Kidney (tissue), 14 donors: ENCODE measurements around the gene CBFA2T3. TPM values are rescaled to one million over a fixed set of nuclear protein-coding genes. Genes with fewer than 3 reads are reported as not detected.

ENCODE experiments used
- DNase-seq, 5 donors: peaks; one replicate each; pipeline ENCODE4 v3.0.0-alpha.2; 2013 to 2020
- FAIRE-seq: peaks from 2 replicates; lab custom pipeline; 2012; peaks lifted over from hg19 to GRCh38; lab: Jason Lieb, UNC
- H3K27ac ChIP-seq, 2 donors: one replicate each; pipeline ENCODE4 v1.7.0; 2013; ENCODE audit warnings: low read depth in 2 of 2, low read length in 2 of 2, inconsistent platforms in 1 of 2
- H3K27me3 ChIP-seq: one replicate; pipeline ENCODE4 v1.7.1; 2013; ENCODE audit warnings: low read length, inconsistent platforms; ENCODE audit not compliant: control insufficient read depth, insufficient read depth
- H3K36me3 ChIP-seq, 3 donors: one replicate each; pipeline versions ENCODE4 v1.7.0 to v1.7.1; 2013; ENCODE audit warnings: low read length in 3 of 3, control low read depth in 1 of 3, inconsistent platforms in 1 of 3; ENCODE audit not compliant: insufficient read depth in 3 of 3, control insufficient read depth in 2 of 3
- H3K4me1 ChIP-seq, 3 donors: one replicate each; pipeline versions ENCODE4 v1.7.0 to v1.7.1; 2013; ENCODE audit warnings: low read length in 3 of 3, inconsistent platforms in 1 of 3, low read depth in 1 of 3; ENCODE audit not compliant: control insufficient read depth in 2 of 3, insufficient read depth in 2 of 3
- H3K4me3 ChIP-seq, 3 donors: one replicate each; pipeline versions ENCODE4 v1.7.0 to v1.8.1; 2013; ENCODE audit warnings: low read length in 3 of 3, control low read depth in 1 of 3, inconsistent platforms in 1 of 3
- H3K9ac ChIP-seq, 3 donors: one replicate each; pipeline versions ENCODE4 v1.7.0 to v1.7.1; 2013; ENCODE audit warnings: low read length in 3 of 3, control low read depth in 1 of 3, inconsistent platforms in 1 of 3
- H3K9me3 ChIP-seq, 3 donors: one replicate each; pipeline versions ENCODE4 v1.7.0 to v1.7.1; 2013; ENCODE audit warnings: low read length in 3 of 3, control low read depth in 1 of 3, inconsistent platforms in 1 of 3; ENCODE audit not compliant: control insufficient read depth in 2 of 3, insufficient read depth in 1 of 3
- intact Hi-C: fragments of 100-400 bp; cut with DNase I; formaldehyde crosslinking; loops from one replicate; pipeline ENCODE4 v1.11.1; 2022
- polyA plus RNA-seq: library from polyadenylated mRNA; stranded (reverse); fragments of 350-450 nt; fragmentation: Illumina TruSeq; extraction: RNeasy Lipid Tissue Mini Kit (QIAGEN cat#74804); gene quantifications from one replicate; pipeline ENCODE4 v1.2.3, GENCODE V29; 2014; ENCODE audit warnings: low read depth, low replicate concordance; ENCODE audit not compliant: insufficient read depth
- total RNA-seq: library from RNA; stranded (reverse); fragmentation: NEBNext Ultra II Directional; extraction: Animal tissue kit (Norgen Biotek cat#: 25700); gene quantifications from one replicate; pipeline ENCODE4 v1.2.1, GENCODE V29; 2021
- TF ChIP-seq, protein P1 (sequence below): IDR thresholded peaks from 3 replicates; pipeline ENCODE4 v1.5.1; 2012; ENCODE audit warnings: mild to moderate bottlenecking, moderate library complexity, borderline replicate concordance; ENCODE audit not compliant: insufficient read depth; ENCODE audit errors: extremely low read depth
- donor health status: control.
- donor health status: control.
- donor health status: control.
- donor health status: control.
- donor health status: control.
- donor health status: DM: yes; HTN: yes; CAD: no.
- donor health status: Normal renal cell carcinoma (clear cell type).

CBFA2T3 gene
- total and polyA plus RNA-seq, 2 donors from 2014 or later, result 0.75 to 8.0 TPM

DNA sequence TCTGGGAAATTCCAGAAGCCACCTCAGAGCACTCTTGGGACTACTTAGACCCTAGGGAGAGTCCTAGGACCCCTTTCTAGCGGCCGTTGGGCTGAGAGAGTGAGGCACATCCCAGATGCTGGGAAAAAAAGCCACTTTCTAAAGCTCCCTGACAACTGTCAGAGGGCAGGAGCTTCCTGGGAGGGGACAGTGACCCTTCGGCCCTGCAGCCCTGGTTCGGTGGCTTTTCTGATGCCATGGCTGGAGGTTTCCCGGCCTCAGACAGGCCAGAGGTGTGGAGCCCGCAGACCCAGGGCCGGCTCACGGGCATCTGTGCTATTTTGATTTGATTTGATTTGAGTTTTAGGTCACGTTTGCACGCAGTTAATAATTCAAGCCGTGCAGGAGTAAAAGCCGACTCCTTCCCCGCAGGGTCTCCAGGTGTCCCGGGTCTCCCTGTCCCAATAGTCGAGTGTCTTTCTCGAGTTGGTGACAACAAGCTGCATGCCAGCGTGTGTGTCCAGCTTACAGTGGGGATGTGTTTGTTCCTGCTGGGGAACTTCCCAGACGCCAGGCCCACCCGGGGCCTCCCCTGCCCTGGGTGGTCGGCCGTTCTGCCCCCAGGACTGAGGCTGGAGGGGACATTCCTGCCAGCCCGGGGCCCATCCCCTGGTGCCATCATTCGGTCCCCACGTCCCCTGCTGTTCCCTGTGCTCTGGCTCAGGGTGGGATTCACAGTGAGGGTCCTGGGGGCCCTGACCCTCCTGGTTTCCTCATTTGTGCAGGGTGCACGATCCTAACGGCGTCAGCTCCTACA, 1.0 kb upstream of the CBFA2T3 start:
- peaks cover 0 to 3% (median 0%) of the 10 kb centered on the region in 3 donors for H3K4me1 ChIP-seq
- no peak overlapping the region for H3K4me3 ChIP-seq
- H3K36me3 ChIP-seq, result no peaks in the 10 kb centered on the region
- no peak overlapping the region for H3K9ac ChIP-seq
- H3K27me3 ChIP-seq, result no peaks in the 10 kb centered on the region
- no peak overlapping the region for H3K27ac ChIP-seq
- intact Hi-C loops, result no loop called here
- DNase-seq (no peak), FAIRE-seq (no peak)
- no peaks in the 10 kb centered on the region for H3K9me3 ChIP-seq
- TF ChIP-seq, protein P1, sequence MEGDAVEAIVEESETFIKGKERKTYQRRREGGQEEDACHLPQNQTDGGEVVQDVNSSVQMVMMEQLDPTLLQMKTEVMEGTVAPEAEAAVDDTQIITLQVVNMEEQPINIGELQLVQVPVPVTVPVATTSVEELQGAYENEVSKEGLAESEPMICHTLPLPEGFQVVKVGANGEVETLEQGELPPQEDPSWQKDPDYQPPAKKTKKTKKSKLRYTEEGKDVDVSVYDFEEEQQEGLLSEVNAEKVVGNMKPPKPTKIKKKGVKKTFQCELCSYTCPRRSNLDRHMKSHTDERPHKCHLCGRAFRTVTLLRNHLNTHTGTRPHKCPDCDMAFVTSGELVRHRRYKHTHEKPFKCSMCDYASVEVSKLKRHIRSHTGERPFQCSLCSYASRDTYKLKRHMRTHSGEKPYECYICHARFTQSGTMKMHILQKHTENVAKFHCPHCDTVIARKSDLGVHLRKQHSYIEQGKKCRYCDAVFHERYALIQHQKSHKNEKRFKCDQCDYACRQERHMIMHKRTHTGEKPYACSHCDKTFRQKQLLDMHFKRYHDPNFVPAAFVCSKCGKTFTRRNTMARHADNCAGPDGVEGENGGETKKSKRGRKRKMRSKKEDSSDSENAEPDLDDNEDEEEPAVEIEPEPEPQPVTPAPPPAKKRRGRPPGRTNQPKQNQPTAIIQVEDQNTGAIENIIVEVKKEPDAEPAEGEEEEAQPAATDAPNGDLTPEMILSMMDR, result no peak

DNA sequence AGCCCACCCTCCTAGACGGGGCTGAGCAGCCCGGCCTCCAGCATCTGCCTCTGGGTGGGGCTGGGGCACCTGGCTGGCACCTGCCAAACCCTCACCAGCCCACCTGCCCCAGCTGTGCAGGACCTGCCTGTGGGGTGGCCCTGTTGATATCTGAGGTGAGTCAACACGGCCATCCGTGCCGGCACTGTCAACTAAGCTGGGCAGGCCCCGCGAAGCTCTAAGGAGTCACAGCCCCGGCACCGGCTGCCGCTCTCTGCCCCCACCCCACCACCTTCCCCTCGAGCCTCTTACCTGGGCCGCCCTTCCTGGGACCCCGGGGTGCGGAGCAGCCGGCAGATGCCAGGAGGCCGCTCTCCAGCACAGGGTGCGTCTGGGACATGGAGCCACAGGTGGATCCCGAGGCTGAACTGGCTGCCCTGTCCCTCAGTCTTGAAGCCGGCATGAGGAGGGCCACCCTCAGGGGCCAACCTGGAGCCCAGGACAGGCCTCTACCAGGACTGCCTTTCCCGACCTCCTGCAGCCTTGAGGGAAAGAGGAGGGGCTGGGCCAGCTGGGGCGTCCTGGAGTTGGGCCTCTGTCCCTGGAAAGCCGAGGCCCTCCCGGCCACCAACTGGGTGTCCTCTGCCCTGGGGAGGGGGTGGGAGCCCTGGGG, 515 bp downstream of the CBFA2T3 start:
- TF ChIP-seq, protein P1, result no peak
- Histone ChIP-seq H3K9me3 (no peaks in the 10 kb centered on the region), H3K4me3 (no peak overlapping the region), H3K27me3 (no peaks in the 10 kb centered on the region), H3K9ac (no peak overlapping the region), H3K27ac (no peak overlapping the region), H3K4me1 (peaks cover 0 to 3% (median 0%) of the 10 kb centered on the region in 3 donors), H3K36me3 (no peaks in the 10 kb centered on the region)
- DNase-seq (no peak), FAIRE-seq (no peak)
- intact Hi-C loops, result no loop called here

DNA sequence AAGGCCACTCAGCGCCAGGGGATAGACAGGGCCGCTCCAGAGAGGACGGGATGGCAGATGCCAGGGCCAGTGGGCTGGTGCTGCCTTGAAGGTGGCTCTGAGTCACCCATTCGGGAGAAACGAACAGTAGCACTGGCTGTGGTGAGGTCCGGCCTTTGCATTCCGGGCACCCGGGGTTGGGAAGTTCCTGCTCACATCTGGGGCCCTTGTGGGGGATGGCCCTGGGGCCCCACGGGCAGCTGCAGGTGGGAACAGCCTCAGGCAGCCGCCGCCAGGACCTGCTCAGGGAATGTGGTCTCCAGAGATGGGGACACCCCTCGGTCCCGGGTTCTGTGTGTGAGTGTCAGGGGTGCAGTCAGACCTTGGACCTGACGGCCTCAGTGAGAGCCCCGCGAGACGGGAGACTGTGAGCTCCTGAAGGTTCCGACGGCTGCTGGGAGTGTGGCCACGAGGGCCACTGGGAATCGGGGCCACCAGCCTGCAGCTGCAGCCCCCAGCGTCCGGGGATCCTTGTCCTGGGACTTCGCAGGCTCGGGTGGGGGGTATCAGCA, 1.4 kb downstream of the CBFA2T3 start:
- intact Hi-C loops, result no loop called here
- Histone ChIP-seq H3K9ac (no peak overlapping the region), H3K9me3 (no peaks in the 10 kb centered on the region), H3K27me3 (no peaks in the 10 kb centered on the region), H3K27ac (no peak overlapping the region), H3K4me1 (peaks cover 0 to 3% (median 0%) of the 10 kb centered on the region in 3 donors), H3K36me3 (no peaks in the 10 kb centered on the region), H3K4me3 (no peak overlapping the region)
- TF ChIP-seq, protein P1, result no peak
- DNase-seq (no peak), FAIRE-seq (no peak)
